Stimulated activated CD8-positive, alpha-beta memory T cell treated with anti-CD3 and anti-CD28 coated beads, Interleukin-4, amount 100 ng/mL, for 24 hours (primary cell): ENCODE data around the gene SLC6A17.

ENCODE experiments used
- DNase-seq: peaks from one replicate; pipeline ENCODE4 v3.0.0-alpha.2; 2020; ENCODE audit warnings: low read depth

SLC6A17 gene

GRCh38 chr1:110150330-110151174 is at the start of gene SLC6A17:
Gene SLC6A17, plus strand, starts transcription at chr1:110150494. Its CDS starts 16,436 bp downstream, at chr1:110166930.
- peak; percentile 35 for DNase-seq

GRCh38 chr1:110102081-110102480 is 48.2 kb upstream of the SLC6A17 start:
- DNase-seq: no peak

- peak; percentile 47 for DNase-seq
These were observed 44.0 kb upstream of the SLC6A17 start for GRCh38 chr1:110106013-110106941.

GRCh38 chr1:110107867-110108469 is 42.3 kb upstream of the SLC6A17 start:
- DNase-seq: no peak

GRCh38 chr1:110111081-110111480 is 39.2 kb upstream of the SLC6A17 start:
- DNase-seq: no peak

GRCh38 chr1:110112143-110112542 is 38.2 kb upstream of the SLC6A17 start, which contains the start of gene UBL4B:
Gene UBL4B, plus strand, starts transcription at chr1:110112443. Its CDS starts 92 bp downstream, at chr1:110112535.
- DNase-seq: no peak

GRCh38 chr1:110112656-110113055 is 37.6 kb upstream of the SLC6A17 start:
- DNase-seq: no peak

GRCh38 chr1:110113551-110113950 is 36.7 kb upstream of the SLC6A17 start:
- DNase-seq: no peak

- DNase-seq: no peak
These were observed 36.1 kb upstream of the SLC6A17 start for GRCh38 chr1:110114173-110114572.

- DNase-seq: no peak
These were observed 35.5 kb upstream of the SLC6A17 start for GRCh38 chr1:110114784-110115183.

GRCh38 chr1:110118636-110119396 is 31.5 kb upstream of the SLC6A17 start:
- DNase-seq: peak; percentile 11

- no peak for DNase-seq
These were observed 30.5 kb upstream of the SLC6A17 start for GRCh38 chr1:110119843-110120242.

GRCh38 chr1:110120960-110121561 is 29.2 kb upstream of the SLC6A17 start:
- DNase-seq: no peak

- no peak for DNase-seq
These were observed 27.1 kb upstream of the SLC6A17 start for GRCh38 chr1:110123224-110123623.

- DNase-seq: no peak
These were observed 24.5 kb upstream of the SLC6A17 start for GRCh38 chr1:110125810-110126209.

- no peak for DNase-seq
These were observed 20.1 kb upstream of the SLC6A17 start for GRCh38 chr1:110130113-110130591.

- DNase-seq: no peak
These were observed 19.3 kb upstream of the SLC6A17 start for GRCh38 chr1:110130989-110131388.

GRCh38 chr1:110132682-110133081 is 17.6 kb upstream of the SLC6A17 start:
- no peak for DNase-seq

GRCh38 chr1:110133436-110133835 is 16.9 kb upstream of the SLC6A17 start:
- no peak for DNase-seq

GRCh38 chr1:110134050-110134595 is 16.2 kb upstream of the SLC6A17 start:
- no peak for DNase-seq

- no peak for DNase-seq
These were observed 15.0 kb upstream of the SLC6A17 start for GRCh38 chr1:110135246-110135645.
